HL-60 (cell line): ENCODE measurements around the gene SMC3.
A peak's percentile ranks its signal among the peaks of the same experiment; 100 is the strongest.

Experiments used
- DNase-seq, 2 experiments: peaks; one replicate each; pipeline ENCODE4 v3.0.0-alpha.2; 2010 to 2020; ENCODE audit warnings: low read depth in 1 of 2, low spot score in 1 of 2
- H3K27ac ChIP-seq: fragments of 250-450 bp; sonication (Bioruptor Pico); replicated peaks from 2 replicates; pipeline ENCODE4 v1.5.1; 2020; ENCODE audit warnings: mild to moderate bottlenecking, moderate library complexity
- H3K27me3 ChIP-seq: fragments of 250-450 bp; sonication (Bioruptor Pico); 2 replicates; pipeline ENCODE4 v1.5.1; 2021; ENCODE audit warnings: mild to moderate bottlenecking, moderate library complexity; ENCODE audit not compliant: insufficient read depth, poor library complexity, severe bottlenecking
- H3K4me3 ChIP-seq: replicated peaks from 2 replicates; pipeline ENCODE4 v1.5.1; 2011; ENCODE audit warnings: mild to moderate bottlenecking, control low read depth, low read length; ENCODE audit not compliant: insufficient read depth
- CTCF ChIP-seq: IDR thresholded peaks from one replicate; pipeline ENCODE4 v1.5.1; 2011; ENCODE audit warnings: low read length, control low read depth, inconsistent platforms; ENCODE audit not compliant: insufficient read depth
- GABPA ChIP-seq: IDR thresholded peaks from 2 replicates; pipeline ENCODE4 v1.6.1; 2012; ENCODE audit warnings: low read depth
- POLR2AphosphoS5 ChIP-seq: IDR thresholded peaks from 2 replicates; pipeline ENCODE4 v1.6.1; 2012; ENCODE audit warnings: low read depth
- REST ChIP-seq: IDR thresholded peaks from 2 replicates; pipeline ENCODE4 v1.6.1; 2012; ENCODE audit warnings: low read depth; ENCODE audit not compliant: insufficient replicate concordance
- SPI1 ChIP-seq: IDR thresholded peaks from 2 replicates; pipeline ENCODE4 v1.6.1; 2012; ENCODE audit warnings: low read depth, mild to moderate bottlenecking, borderline replicate concordance

Gene SMC3

GRCh38 chr10:110556296-110556695 lies 11.2 kb upstream of the SMC3 start:
- H3K4me3 ChIP-seq: no peak overlapping the region

DNA sequence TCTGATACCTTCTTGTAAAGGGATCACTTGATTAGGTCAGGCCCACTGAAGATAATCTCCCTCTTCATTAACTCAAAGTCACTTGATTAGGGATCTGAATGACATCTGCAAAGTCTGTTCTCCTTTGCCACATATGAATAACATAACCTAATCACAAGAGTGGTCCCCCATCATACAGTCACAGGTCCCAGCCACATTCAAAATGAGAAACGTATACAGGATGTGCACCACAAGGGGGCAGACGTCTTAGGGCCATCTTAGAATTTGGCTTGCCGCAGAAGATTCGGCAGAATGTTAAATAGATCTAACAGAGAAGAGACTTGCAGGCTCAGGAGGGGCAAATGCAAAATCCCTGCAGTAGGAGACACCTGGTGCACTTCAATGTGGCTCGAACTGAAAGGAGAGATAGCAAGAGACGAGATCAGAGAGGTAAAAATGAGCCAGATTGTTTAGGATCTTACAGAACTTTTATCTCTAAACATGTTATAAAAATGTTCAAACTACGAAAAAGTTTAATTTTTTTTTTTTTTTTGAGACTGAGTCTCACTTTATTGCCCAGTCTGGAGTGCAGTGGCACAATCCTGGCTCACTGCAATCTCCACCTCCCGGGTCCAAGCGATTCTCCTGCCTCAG lies 10.4 kb upstream of the SMC3 start:
- peak; percentile 32 for TF ChIP-seq CTCF
- TF ChIP-seq REST: no peak
- TF ChIP-seq POLR2AphosphoS5: no peak
- TF ChIP-seq GABPA: no peak
- no peak for TF ChIP-seq SPI1
- H3K27ac ChIP-seq: no peak overlapping the region

More at GRCh38 chr10:110556296-110556695, 11.2 kb upstream of the SMC3 start:
- TF ChIP-seq POLR2AphosphoS5: no peak
- TF ChIP-seq GABPA: no peak
- no peak for TF ChIP-seq CTCF
- no peak for TF ChIP-seq REST
- TF ChIP-seq SPI1: no peak
- H3K27me3 ChIP-seq: no peaks in the 10 kb centered on the region
- no peak overlapping the region for H3K27ac ChIP-seq
- no peak for DNase-seq

GRCh38 chr10:110558041-110558440 lies 9.5 kb upstream of the SMC3 start:
- H3K27ac ChIP-seq: no peak overlapping the region
- DNase-seq: peak in 1 of 2 experiments; percentile 63
- H3K27me3 ChIP-seq: no peaks in the 10 kb centered on the region
- H3K4me3 ChIP-seq: no peak overlapping the region
- TF ChIP-seq GABPA: no peak

More for the DNA sequence above, 10.4 kb upstream of the SMC3 start:
- Histone ChIP-seq H3K4me3 (no peak overlapping the region), H3K27me3 (no peaks in the 10 kb centered on the region)
- peak in 1 of 2 experiments; percentile 59 for DNase-seq

DNA sequence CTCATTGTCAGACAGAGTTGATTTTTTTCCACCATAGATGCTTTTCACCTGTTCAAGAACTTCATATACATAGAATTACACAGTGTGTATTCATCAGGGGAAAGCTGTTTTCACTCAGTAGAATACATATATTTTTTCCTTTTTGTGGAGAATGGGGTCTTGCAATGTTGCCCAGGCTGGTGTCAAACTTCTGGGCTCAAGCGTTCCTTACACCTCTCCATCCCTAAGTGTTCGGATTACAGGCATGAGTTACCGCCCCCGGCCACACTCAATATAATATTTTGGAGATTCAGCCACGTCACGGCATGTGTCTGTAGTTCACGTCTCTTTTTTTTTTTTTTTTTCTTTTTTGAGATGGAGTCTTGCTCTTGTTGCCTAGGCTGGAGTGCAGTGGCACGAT lies 7.5 kb upstream of the SMC3 start:
- no peak for DNase-seq
- TF ChIP-seq REST (no peak), GABPA (no peak), CTCF (no peak), SPI1 (no peak), POLR2AphosphoS5 (no peak)
- Histone ChIP-seq H3K27me3 (no peaks in the 10 kb centered on the region), H3K27ac (no peak overlapping the region), H3K4me3 (no peak overlapping the region)
